ENCODE measurements around the gene SF3A2. TPM values are rescaled to one million over a fixed set of nuclear protein-coding genes. Genes with fewer than 3 reads are reported as not detected.

Gene SF3A2
- total and polyA plus RNA-seq, 2 experiments from 2014 or later, result 21.2 to 75.3 TPM

GRCh38 chr19:2226051-2226839 lies 10.4 kb upstream of the SF3A2 start:
- 97% methylated on average over 51 of the region's 59 CpGs for WGBS (ENCODE audit: low lambda C conversion rate, missing lambda C conversion rate)
- Histone ChIP-seq H4K20me1 (ENCODE audit: insufficient read depth, poor library complexity, severe bottlenecking) (no peaks in the 10 kb centered on the region), H3K27me3 (no peaks in the 10 kb centered on the region), H3K4me2 (no peak overlapping the region), H3K4me1 (ENCODE audit: insufficient read depth) (no peaks in the 10 kb centered on the region), H3K36me3 (replicated peaks; ENCODE audit: insufficient read depth, low read depth) (no peaks in the 10 kb centered on the region), H3K9me3 (ENCODE audit: low read depth) (no peaks in the 10 kb centered on the region), H3K79me2 (no peaks in the 10 kb centered on the region), H2AFZ (no peak overlapping the region), H3K4me3 (no peak overlapping the region), H3K27ac (no peak overlapping the region), H3K9me2 (replicated peaks; ENCODE audit: insufficient read depth) (no peaks in the 10 kb centered on the region)
- no peak for DNase-seq (ENCODE audit: low spot score)
- TF ChIP-seq EZH2phosphoT487 (IDR thresholded peaks at IDR 0.05; ENCODE audit: low read depth, severe bottlenecking, unreplicated experiment) (no peak), CTCF (IDR thresholded peaks at IDR 0.05; ENCODE audit: poor library complexity) (no peak), EZH2 (IDR thresholded peaks at IDR 0.05; ENCODE audit: borderline replicate concordance) (no peak)

GRCh38 chr19:2226840-2227360 lies 9.7 kb upstream of the SF3A2 start:
- Histone ChIP-seq H3K9me3 (ENCODE audit: low read depth) (no peaks in the 10 kb centered on the region), H3K4me1 (ENCODE audit: insufficient read depth) (no peaks in the 10 kb centered on the region), H3K4me2 (no peak overlapping the region), H3K9me2 (replicated peaks; ENCODE audit: insufficient read depth) (no peaks in the 10 kb centered on the region), H3K4me3 (no peak overlapping the region), H3K27ac (no peak overlapping the region), H3K36me3 (replicated peaks; ENCODE audit: insufficient read depth, low read depth) (no peaks in the 10 kb centered on the region), H4K20me1 (ENCODE audit: insufficient read depth, poor library complexity, severe bottlenecking) (no peaks in the 10 kb centered on the region), H2AFZ (no peak overlapping the region), H3K79me2 (peaks cover 6% of the 10 kb centered on the region), H3K27me3 (no peaks in the 10 kb centered on the region)
- TF ChIP-seq EZH2 (IDR thresholded peaks at IDR 0.05; ENCODE audit: borderline replicate concordance) (no peak), CTCF (IDR thresholded peaks at IDR 0.05; ENCODE audit: poor library complexity) (no peak), EZH2phosphoT487 (IDR thresholded peaks at IDR 0.05; ENCODE audit: low read depth, severe bottlenecking, unreplicated experiment) (no peak)
- DNase-seq (ENCODE audit: low spot score), result no peak
- WGBS (ENCODE audit: low lambda C conversion rate, missing lambda C conversion rate), result 98% methylated on average over 12 of the region's 53 CpGs

GRCh38 chr19:2227415-2228156 lies 9.0 kb upstream of the SF3A2 start:
- H3K9me2 ChIP-seq (replicated peaks; ENCODE audit: insufficient read depth), result no peaks in the 10 kb centered on the region
- no peak overlapping the region for H3K27ac ChIP-seq
- no peaks in the 10 kb centered on the region for H3K36me3 ChIP-seq (replicated peaks; ENCODE audit: insufficient read depth, low read depth)
- H3K4me3 ChIP-seq, result no peak overlapping the region
- no peaks in the 10 kb centered on the region for H3K9me3 ChIP-seq (ENCODE audit: low read depth)
- no peaks in the 10 kb centered on the region for H4K20me1 ChIP-seq (ENCODE audit: insufficient read depth, poor library complexity, severe bottlenecking)
- WGBS (ENCODE audit: low lambda C conversion rate, missing lambda C conversion rate), result 98% methylated on average over 24 of the region's 67 CpGs
- H3K4me1 ChIP-seq (ENCODE audit: insufficient read depth), result no peaks in the 10 kb centered on the region
- TF ChIP-seq EZH2phosphoT487 (IDR thresholded peaks at IDR 0.05; ENCODE audit: low read depth, severe bottlenecking, unreplicated experiment) (no peak), EZH2 (IDR thresholded peaks at IDR 0.05; ENCODE audit: borderline replicate concordance) (no peak), CTCF (IDR thresholded peaks at IDR 0.05; ENCODE audit: poor library complexity) (no peak)
- no peak overlapping the region for H2AFZ ChIP-seq
- H3K27me3 ChIP-seq, result no peaks in the 10 kb centered on the region
- no peak overlapping the region for H3K4me2 ChIP-seq
- peaks cover 7% of the 10 kb centered on the region for H3K79me2 ChIP-seq
- no peak for DNase-seq (ENCODE audit: low spot score)

Data from hepatocyte (in vitro differentiated cells).